Lower leg skin (tissue), 3 donors: ENCODE results near the gene PRLH.

ENCODE experiments used
- CTCF ChIP-seq, 3 donors: fragments of 450-650 bp; IDR thresholded peaks; one replicate each; pipeline ENCODE4 v1.5.1; 2016; ENCODE audit warnings: antibody characterized with exemption in 3 of 3, mild to moderate bottlenecking in 3 of 3, moderate library complexity in 2 of 3
- POLR2A ChIP-seq, 2 donors: fragments of 450-650 bp; IDR thresholded peaks; one replicate each; pipeline ENCODE4 v1.6.1; 2016 to 2017; ENCODE audit warnings: antibody characterized with exemption in 2 of 2, mild to moderate bottlenecking in 1 of 2, moderate library complexity in 1 of 2

DNA sequence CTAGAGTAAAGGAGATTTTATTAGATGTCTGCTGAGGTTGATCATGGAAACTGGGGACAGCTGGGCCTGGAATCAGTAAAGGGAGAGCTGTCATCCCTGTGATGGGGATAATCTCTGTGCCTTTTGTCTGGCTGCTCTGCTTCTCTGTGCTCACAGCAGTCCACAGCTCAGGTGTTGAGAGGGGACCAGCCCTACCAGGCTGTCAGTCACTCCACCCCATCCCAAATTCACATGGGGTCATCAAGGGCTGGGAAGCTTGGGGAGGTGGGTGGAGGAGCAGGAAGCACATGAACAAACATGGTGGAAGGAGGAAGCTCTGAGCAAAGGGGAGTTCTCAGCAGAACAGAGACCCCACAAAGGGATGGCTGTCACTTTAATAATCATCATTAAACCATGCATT, 47.3 kb downstream of the PRLH start:
- TF ChIP-seq POLR2A (IDR thresholded peaks at IDR 0.05) (no peak), CTCF (IDR thresholded peaks at IDR 0.05) (no peak)
